ENCODE results near the gene CALML3.

DNA sequence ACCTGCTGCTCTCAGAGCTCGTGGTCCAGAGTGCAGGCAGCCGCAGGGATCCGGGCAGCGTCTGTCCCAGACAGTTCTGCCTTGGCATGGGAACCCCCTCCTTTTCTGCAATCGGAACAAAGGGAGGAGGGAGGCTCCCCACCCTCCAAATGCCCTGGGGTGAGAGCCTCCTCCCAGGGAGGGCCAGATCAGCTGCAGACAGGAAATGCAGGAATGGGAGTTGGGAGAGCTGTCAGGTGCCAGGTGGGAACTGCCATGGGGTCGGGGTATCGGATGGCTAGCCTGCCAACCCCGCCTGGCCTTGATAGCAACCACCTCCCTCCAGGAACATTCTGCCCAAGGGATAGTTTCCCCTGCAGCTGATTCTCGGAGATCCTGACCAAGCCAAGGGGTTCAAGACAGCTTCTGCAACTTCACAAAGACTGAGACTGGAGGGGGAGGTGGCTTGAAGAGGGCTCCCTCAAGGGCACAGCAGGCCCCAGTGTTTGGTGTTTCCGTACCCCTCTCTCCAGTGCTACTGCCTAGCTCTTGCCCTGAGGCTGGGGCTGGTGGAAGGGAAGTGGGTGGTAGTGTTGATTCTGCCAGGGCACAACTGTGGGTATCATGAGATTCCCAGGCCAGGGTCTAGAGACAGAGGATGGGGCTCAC lies 25.1 kb upstream of the CALML3 start, which contains the start of gene CALML5:
- TF ChIP-seq, protein P1, sequence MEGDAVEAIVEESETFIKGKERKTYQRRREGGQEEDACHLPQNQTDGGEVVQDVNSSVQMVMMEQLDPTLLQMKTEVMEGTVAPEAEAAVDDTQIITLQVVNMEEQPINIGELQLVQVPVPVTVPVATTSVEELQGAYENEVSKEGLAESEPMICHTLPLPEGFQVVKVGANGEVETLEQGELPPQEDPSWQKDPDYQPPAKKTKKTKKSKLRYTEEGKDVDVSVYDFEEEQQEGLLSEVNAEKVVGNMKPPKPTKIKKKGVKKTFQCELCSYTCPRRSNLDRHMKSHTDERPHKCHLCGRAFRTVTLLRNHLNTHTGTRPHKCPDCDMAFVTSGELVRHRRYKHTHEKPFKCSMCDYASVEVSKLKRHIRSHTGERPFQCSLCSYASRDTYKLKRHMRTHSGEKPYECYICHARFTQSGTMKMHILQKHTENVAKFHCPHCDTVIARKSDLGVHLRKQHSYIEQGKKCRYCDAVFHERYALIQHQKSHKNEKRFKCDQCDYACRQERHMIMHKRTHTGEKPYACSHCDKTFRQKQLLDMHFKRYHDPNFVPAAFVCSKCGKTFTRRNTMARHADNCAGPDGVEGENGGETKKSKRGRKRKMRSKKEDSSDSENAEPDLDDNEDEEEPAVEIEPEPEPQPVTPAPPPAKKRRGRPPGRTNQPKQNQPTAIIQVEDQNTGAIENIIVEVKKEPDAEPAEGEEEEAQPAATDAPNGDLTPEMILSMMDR (conservative IDR thresholded peaks at IDR 0.05; ENCODE audit: low read length), result no peak
- TF ChIP-seq EZH2phosphoT487 (IDR thresholded peaks at IDR 0.05; ENCODE audit: borderline replicate concordance, low read depth, low read length), result no peak
